NCI-H446 treated with DMSO at 0.1 percent for 48 hours (cell line): ENCODE measurements around the gene GIGYF1.

Experiments used
- DNase-seq: peaks from one replicate; lab custom pipeline; 2025; lab: John Stamatoyannopoulos, UW

Gene GIGYF1

GRCh38 chr7:100684534-100685042 lies 9.5 kb downstream of the GIGYF1 start:
- DNase-seq, result no peak

- no peak for DNase-seq
Observed at GRCh38 chr7:100683659-100684533, 10.2 kb downstream of the GIGYF1 start.

- DNase-seq, result no peak
Observed at GRCh38 chr7:100682991-100683658, 10.9 kb downstream of the GIGYF1 start.

GRCh38 chr7:100682228-100682741 lies 11.8 kb downstream of the GIGYF1 start:
- DNase-seq, result no peak

GRCh38 chr7:100681491-100682227 lies 12.4 kb downstream of the GIGYF1 start:
- DNase-seq, result no peak

- DNase-seq, result no peak
Observed at GRCh38 chr7:100680576-100681271, 13.3 kb downstream of the GIGYF1 start.

GRCh38 chr7:100679927-100680575 lies 14.0 kb downstream of the GIGYF1 start:
- no peak for DNase-seq

- DNase-seq, result no peak
Observed at GRCh38 chr7:100679129-100679926, 14.7 kb downstream of the GIGYF1 start.

GRCh38 chr7:100678291-100678984 lies 15.6 kb downstream of the GIGYF1 start:
- DNase-seq, result no peak

GRCh38 chr7:100677308-100678267 lies 16.5 kb downstream of the GIGYF1 start:
- no peak for DNase-seq

GRCh38 chr7:100676501-100677306 lies 17.3 kb downstream of the GIGYF1 start:
- DNase-seq, result no peak

- no peak for DNase-seq
Observed at GRCh38 chr7:100675581-100676350, 18.3 kb downstream of the GIGYF1 start.

GRCh38 chr7:100675105-100675451 lies 19.0 kb downstream of the GIGYF1 start:
- no peak for DNase-seq

- no peak for DNase-seq
Observed at GRCh38 chr7:100674411-100675104, 19.5 kb downstream of the GIGYF1 start.

GRCh38 chr7:100673942-100674410 lies 20.1 kb downstream of the GIGYF1 start:
- no peak for DNase-seq

- peak; percentile 87 for DNase-seq
Observed at GRCh38 chr7:100673302-100673941, 20.6 kb downstream of the GIGYF1 start, which contains the start of gene GNB2. Gene GNB2 (plus strand): TSS chr7:100673740. CDS start chr7:100676266, 2,526 bp downstream.
